GM10248 (cell line): ENCODE data around the gene KCNJ10.
A peak's percentile ranks its signal among the peaks of the same experiment; 100 is the strongest.

Source experiments
- CTCF ChIA-PET: fragments of 300-600 bp; sonication (Branson Sonifier 250); formaldehyde crosslinking; extraction: SDS; loops from one replicate; lab custom pipeline; 2021; ENCODE audit warnings: antibody characterized with exemption; lab: Yijun Ruan, JAX
- POLR2A ChIA-PET: fragments of 350-650 bp; sonication (Branson Sonifier 250); formaldehyde crosslinking; extraction: SDS; loops from one replicate; lab custom pipeline; 2020; ENCODE audit warnings: antibody characterized with exemption; lab: Yijun Ruan, JAX
- DNase-seq: peaks from one replicate; pipeline ENCODE4 v3.0.0; 2012; ENCODE audit errors: extremely low spot score
- TF ChIP-seq, protein P1 (sequence below): IDR thresholded peaks from 2 replicates; pipeline ENCODE4 v1.5.1; 2012; ENCODE audit warnings: mild to moderate bottlenecking, low read depth; ENCODE audit errors: extremely low read depth, missing control alignments, control extremely low read depth

Gene KCNJ10

DNA sequence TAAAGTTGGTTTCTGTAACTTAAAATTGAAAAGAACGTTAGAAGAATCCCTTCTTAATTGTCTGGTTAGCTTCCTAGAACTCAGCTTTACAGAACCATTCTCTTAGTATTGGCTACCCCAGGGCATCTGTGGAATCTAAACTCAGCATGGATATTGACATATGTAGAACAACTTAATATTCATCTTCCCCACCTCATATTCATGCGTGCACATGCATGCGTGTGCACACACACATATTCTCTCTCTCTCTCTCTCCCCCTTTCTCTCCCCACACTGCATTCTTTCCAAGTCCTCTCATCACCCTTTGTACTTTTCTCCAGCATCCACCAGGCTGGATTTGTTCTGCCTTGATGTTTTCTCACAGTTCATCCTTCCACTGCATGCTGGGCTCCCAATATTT lies 51.6 kb downstream of the KCNJ10 start:
- CTCF ChIA-PET, result interaction anchor here (1.2 to 11.2 kb wide), 4 partner anchors 11 to 61 kb away, joined by 3 to 102 read pairs (median 6); no protein-coding TSS in a partner anchor
- TF ChIP-seq, protein P1, sequence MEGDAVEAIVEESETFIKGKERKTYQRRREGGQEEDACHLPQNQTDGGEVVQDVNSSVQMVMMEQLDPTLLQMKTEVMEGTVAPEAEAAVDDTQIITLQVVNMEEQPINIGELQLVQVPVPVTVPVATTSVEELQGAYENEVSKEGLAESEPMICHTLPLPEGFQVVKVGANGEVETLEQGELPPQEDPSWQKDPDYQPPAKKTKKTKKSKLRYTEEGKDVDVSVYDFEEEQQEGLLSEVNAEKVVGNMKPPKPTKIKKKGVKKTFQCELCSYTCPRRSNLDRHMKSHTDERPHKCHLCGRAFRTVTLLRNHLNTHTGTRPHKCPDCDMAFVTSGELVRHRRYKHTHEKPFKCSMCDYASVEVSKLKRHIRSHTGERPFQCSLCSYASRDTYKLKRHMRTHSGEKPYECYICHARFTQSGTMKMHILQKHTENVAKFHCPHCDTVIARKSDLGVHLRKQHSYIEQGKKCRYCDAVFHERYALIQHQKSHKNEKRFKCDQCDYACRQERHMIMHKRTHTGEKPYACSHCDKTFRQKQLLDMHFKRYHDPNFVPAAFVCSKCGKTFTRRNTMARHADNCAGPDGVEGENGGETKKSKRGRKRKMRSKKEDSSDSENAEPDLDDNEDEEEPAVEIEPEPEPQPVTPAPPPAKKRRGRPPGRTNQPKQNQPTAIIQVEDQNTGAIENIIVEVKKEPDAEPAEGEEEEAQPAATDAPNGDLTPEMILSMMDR, result no peak
- POLR2A ChIA-PET, result interaction anchor here (0.7 kb wide), 1 partner anchor 1720 kb away, joined by 3 read pairs; no protein-coding TSS in a partner anchor
- DNase-seq, result no peak

DNA sequence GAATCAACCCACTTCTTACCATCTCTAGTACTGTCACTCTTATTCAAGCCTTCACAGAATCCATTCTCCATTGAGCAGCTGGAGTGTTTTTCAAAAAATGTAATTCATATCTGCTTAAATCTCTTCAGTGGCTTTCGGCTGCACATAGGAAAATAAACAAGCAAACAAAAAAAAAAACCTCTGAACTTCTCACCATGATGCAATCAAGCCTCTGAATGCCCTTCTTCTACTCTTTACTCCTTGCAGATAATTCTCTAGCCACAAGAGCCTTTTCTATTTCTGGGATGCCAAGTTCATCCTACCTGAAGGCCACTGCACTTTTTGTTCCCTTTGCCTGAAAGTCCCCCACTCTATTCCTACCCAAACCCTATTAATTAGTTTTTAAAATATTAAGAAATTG lies 52.4 kb downstream of the KCNJ10 start:
- no peak for DNase-seq
- ChIA-PET POLR2A (no interaction called here), CTCF (interaction anchor here (1.2 to 11.2 kb wide), 3 partner anchors 10 to 32 kb away, joined by 3 to 102 read pairs (median 4); no protein-coding TSS in a partner anchor)
- TF ChIP-seq, protein P1, result no peak

DNA sequence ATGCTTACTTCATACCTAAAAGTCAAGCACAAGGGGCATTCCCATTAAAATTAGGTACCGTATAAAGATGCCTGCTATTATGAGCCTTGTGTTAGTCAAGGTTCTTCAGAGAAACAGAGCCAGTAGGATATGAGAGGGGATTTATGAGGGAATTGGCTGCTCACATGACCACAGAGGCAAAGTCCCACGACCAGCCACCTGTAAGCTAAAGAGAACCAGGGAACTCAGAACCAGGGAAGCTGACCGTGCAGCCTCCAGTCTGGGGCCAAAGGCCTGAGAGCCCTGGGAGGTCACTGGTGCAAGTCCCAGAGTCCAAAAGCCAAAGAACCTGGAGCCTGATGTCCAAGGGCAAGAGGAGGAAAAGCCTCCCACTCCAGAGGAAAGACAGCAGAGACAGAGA lies 58.2 kb downstream of the KCNJ10 start:
- ChIA-PET CTCF (no interaction called here), POLR2A (no interaction called here)
- TF ChIP-seq, protein P1, result no peak
- no peak for DNase-seq

DNA sequence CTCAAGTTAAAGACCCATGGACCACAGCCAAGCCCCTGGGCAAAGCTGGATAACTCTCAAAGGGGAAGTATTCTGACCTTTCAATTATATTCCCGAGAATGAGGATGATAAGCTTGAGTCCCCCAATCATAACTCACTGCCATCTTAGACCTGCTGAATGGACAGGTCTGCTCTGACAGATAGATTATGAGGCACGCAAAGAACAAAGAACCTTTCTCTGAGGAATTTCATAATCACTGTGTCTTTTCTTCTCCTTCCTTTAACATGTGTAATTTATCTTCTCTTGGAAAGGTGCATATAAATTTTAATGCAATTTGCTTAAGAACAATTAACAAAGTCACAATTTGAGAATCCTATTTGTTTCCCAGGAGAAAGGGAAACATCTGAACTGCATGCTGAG lies 60.2 kb downstream of the KCNJ10 start:
- POLR2A ChIA-PET, result no interaction called here
- DNase-seq, result no peak
- CTCF ChIA-PET, result interaction anchor here (3.5 to 11.3 kb wide), 6 partner anchors 10 to 213 kb away, joined by 10 to 232 read pairs (median 76); partner anchors contain the start of gene FCRL6
- TF ChIP-seq, protein P1, result no peak

DNA sequence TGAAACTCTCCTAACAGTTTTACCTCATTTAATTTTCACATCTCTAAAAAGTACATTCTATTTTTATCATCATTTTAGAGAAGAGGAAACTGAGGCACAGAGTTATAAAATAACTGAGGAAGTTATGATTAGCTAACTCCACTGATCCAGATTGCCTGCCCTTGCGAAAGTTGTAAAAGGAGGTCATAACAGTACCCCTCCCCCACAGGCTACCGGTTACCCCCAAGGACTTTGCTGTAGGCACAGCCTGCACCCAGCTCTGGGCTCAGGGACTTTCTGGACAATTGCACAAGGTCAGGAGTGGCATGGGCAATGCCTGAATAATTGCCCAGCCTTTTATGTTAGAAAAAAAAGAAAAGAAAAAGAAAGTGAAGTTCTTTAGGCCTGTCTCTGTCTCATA lies 60.9 kb downstream of the KCNJ10 start:
- TF ChIP-seq, protein P1, result no peak
- POLR2A ChIA-PET, result no interaction called here
- no peak for DNase-seq
- CTCF ChIA-PET, result interaction anchor here (0.9 to 11.3 kb wide), 13 partner anchors 10 to 876 kb away, joined by 3 to 232 read pairs (median 25); partner anchors contain the start of genes DUSP23, FCRL6 and PIGM

DNA sequence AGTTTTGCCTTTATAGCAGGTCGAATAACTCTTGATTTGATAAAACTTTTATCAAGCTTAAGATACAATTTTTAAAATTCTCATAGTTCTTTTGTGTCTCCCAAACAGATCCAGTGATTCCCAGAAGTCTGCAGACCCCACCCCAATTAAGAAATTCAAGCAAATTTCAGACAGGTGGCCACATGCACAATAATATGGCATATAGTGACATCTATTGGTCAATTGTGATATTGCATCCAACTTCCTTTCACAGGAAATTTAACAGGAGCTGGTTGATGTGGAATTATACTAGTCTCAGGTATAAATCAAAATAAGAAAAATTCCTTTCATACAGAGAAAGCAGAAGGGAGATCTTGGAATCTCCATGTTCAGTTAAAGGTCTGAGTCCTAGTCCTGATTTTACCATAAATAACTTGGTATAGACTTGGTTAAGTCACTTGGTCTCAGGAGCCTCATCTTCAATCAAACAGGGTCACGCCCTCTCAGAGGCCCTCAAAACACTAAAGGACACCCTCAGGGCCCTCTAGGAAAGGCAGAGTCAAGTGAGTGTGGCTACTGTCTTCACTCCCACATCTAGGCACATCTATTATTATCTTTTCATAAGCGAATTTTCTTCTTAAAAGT lies 62.3 kb downstream of the KCNJ10 start:
- TF ChIP-seq, protein P1, result peak; percentile 65
- CTCF ChIA-PET, result interaction anchor here (0.6 to 11.3 kb wide), 54 partner anchors 9 to 875 kb away, joined by 3 to 232 read pairs (median 8); partner anchors contain the start of genes DUSP23, FCRL6, KCNJ9 and PIGM
- peak; percentile 36 for DNase-seq
- POLR2A ChIA-PET, result no interaction called here
